Spleen (tissue), 11 donors: Measurements from ENCODE around the gene BNIP3. TPM values are rescaled to one million over a fixed set of nuclear protein-coding genes. Genes with fewer than 3 reads are reported as not detected.
A peak's percentile ranks its signal among the peaks of the same experiment; 100 is the strongest.

Experiments
- DNase-seq: peaks from one replicate; pipeline ENCODE4 v3.0.0-alpha.2; 2020
- H3K27ac ChIP-seq, 8 donors: fragments of 200-600 bp; sonication (generic) in 7 of 8; 1 replicate in 4 of 8; 2 replicates in 4 of 8; pipeline versions ENCODE4 v1.5.0 to v1.8.0; 2016 to 2021; ENCODE audit warnings: inconsistent platforms in 4 of 8, mild to moderate bottlenecking in 4 of 8, moderate library complexity in 1 of 8
- H3K27me3 ChIP-seq, 7 donors: fragments of 200-600 bp; sonication (generic) in 6 of 7; replicated peaks in 1 of 7; 1 replicate in 4 of 7; 2 replicates in 3 of 7; pipeline versions ENCODE4 v1.5.0 to v1.8.0; 2016 to 2021; ENCODE audit warnings: inconsistent platforms in 3 of 7, mild to moderate bottlenecking in 1 of 7
- H3K36me3 ChIP-seq, 6 donors: fragments of 200-600 bp; sonication (generic) in 5 of 6; 1 replicate in 4 of 6; 2 replicates in 2 of 6; pipeline versions ENCODE4 v1.5.0 to v1.8.0; 2016 to 2021; ENCODE audit warnings: inconsistent platforms in 2 of 6
- H3K4me1 ChIP-seq, 6 donors: fragments of 200-600 bp; sonication (generic) in 5 of 6; 1 replicate in 3 of 6; 2 replicates in 3 of 6; pipeline versions ENCODE4 v1.5.0 to v1.8.0; 2016 to 2021; ENCODE audit warnings: inconsistent platforms in 3 of 6
- H3K4me3 ChIP-seq, 8 donors: fragments of 200-600 bp; sonication (generic) in 7 of 8; 1 replicate in 4 of 8; 2 replicates in 4 of 8; pipeline versions ENCODE4 v1.5.0 to v1.8.0; 2016 to 2021; ENCODE audit warnings: inconsistent platforms in 4 of 8, mild to moderate bottlenecking in 4 of 8, moderate library complexity in 2 of 8
- H3K9me3 ChIP-seq, 8 donors: fragments of 200-600 bp; sonication (generic) in 7 of 8; 1 replicate in 4 of 8; 2 replicates in 4 of 8; pipeline versions ENCODE4 v1.5.0 to v1.8.0; 2016 to 2021; ENCODE audit warnings: inconsistent platforms in 4 of 8
- CTCF ChIP-seq, 11 experiments: fragments of 200-600 bp in 7 of 11; fragments of 450-650 bp in 4 of 11; sonication (generic) in 4 of 11; IDR thresholded peaks in 8 of 11; conservative IDR thresholded peaks in 3 of 11; 1 replicate in 7 of 11; 2 replicates in 4 of 11; pipeline versions ENCODE4 v1.4.0 to v1.8.0; 2016 to 2021; ENCODE audit warnings: antibody characterized with exemption in 11 of 11, inconsistent platforms in 4 of 11, mild to moderate bottlenecking in 1 of 11
- POLR2A ChIP-seq, 3 donors: fragments of 450-650 bp; IDR thresholded peaks; one replicate each; pipeline ENCODE4 v1.5.1; 2017; ENCODE audit warnings: antibody characterized with exemption in 3 of 3, mild to moderate bottlenecking in 1 of 3
- POLR2AphosphoS5 ChIP-seq, 3 donors: sonication (generic); formaldehyde crosslinking; IDR thresholded peaks; one replicate each; pipeline ENCODE4 v1.5.1; 2017; ENCODE audit warnings: antibody characterized with exemption in 3 of 3
- WGBS, 5 donors: extraction: QIAGEN DNeasy Blood & Tissue Kit in 3 of 5; methylation state at CpG; one replicate each; pipeline versions ENCODE4 v1.1.5 to v1.1.7; 2013 to 2018; 5-methylcytosine and 5-hydroxymethylcytosine counted together
- intact Hi-C: fragments of 100-400 bp; cut with DNase I; formaldehyde crosslinking; loops from one replicate; pipeline ENCODE4 v1.15.0; 2023; ENCODE audit warnings: low total_unique reads
- polyA plus RNA-seq, 3 donors: library from polyadenylated mRNA; stranded (reverse); fragments of 200-250 nt; gene quantifications; one replicate each; pipeline ENCODE4 v1.2.1, GENCODE V29; 2013
- total RNA-seq, 7 donors: library from RNA; depleted of rRNA in 3 of 7; stranded (reverse); fragments of >200 nt in 3 of 7; fragmentation: NEBNext Ultra II Directional in 4 of 7; extraction: Animal tissue kit (Norgen Biotek cat#: 25700) in 4 of 7; gene quantifications; one replicate each; pipeline versions ENCODE4 v1.1.0 to v1.2.1, GENCODE V29; 2016 to 2021
- donor health status: healthy with polysubstance abuse.
- donor health status: DM: no; HTN: no; CAD: no; lungs with moderate emphysema.
- donor health status: DM: no; HTN: no; CAD: no.
- donor health status: Bipolar disorder and iron deficiency.
- donor health status: healthy.
- donor health status: DM: no; HTN: no; CAD: no.
- donor health status: DM: yes; HTN: yes; CAD: no.

Gene BNIP3
- total and polyA plus RNA-seq, 10 donors = 4.2 to 42.6 (median 16.6) TPM

GRCh38 chr10:131947631-131948347, 33.9 kb downstream of the BNIP3 start:
- H3K36me3 ChIP-seq = peaks cover 0 to 91% (median 60%) of the 10 kb centered on the region in 6 donors
- DNase-seq = peak; percentile 34
- no peak overlapping the region for H3K4me3 ChIP-seq
- H3K27me3 ChIP-seq = no peaks in the 10 kb centered on the region
- intact Hi-C loops = no loop called here
- no peaks in the 10 kb centered on the region for H3K9me3 ChIP-seq
- no peak for TF ChIP-seq POLR2A (IDR thresholded peaks at IDR 0.05)
- TF ChIP-seq CTCF (IDR thresholded peaks at IDR 0.05 in 8 of 11, conservative IDR thresholded peaks at IDR 0.05 in 3 of 11) = no peak
- peak in 2 of 3 donors; percentile 11 to 14 for TF ChIP-seq POLR2AphosphoS5 (IDR thresholded peaks at IDR 0.05)
- H3K4me1 ChIP-seq = peaks cover 0 to 25% (median 4%) of the 10 kb centered on the region in 6 donors
- H3K27ac ChIP-seq = peak overlapping the region in 3 of 8 donors; percentile 15 to 42 (median 22)
- 82 to 87% (median 85%) methylated on average over 18 of the region's 18 CpGs for WGBS, 5 donors

GRCh38 chr10:131946880-131947279, 34.8 kb downstream of the BNIP3 start:
- DNase-seq = peak; percentile 47
- TF ChIP-seq CTCF (IDR thresholded peaks at IDR 0.05 in 8 of 11, conservative IDR thresholded peaks at IDR 0.05 in 3 of 11) = no peak
- no peak for TF ChIP-seq POLR2A (IDR thresholded peaks at IDR 0.05)
- no peak for TF ChIP-seq POLR2AphosphoS5 (IDR thresholded peaks at IDR 0.05)
- peak overlapping the region in 1 of 8 donors; percentile 42 for H3K27ac ChIP-seq

GRCh38 chr10:131946321-131946751, 35.4 kb downstream of the BNIP3 start:
- Histone ChIP-seq H3K36me3 (peaks cover 0 to 99% (median 65%) of the 10 kb centered on the region in 6 donors), H3K4me1 (peaks cover 0 to 25% (median 4%) of the 10 kb centered on the region in 6 donors), H3K9me3 (no peaks in the 10 kb centered on the region), H3K27me3 (no peaks in the 10 kb centered on the region), H3K4me3 (no peak overlapping the region), H3K27ac (no peak overlapping the region)
- TF ChIP-seq CTCF (IDR thresholded peaks at IDR 0.05 in 8 of 11, conservative IDR thresholded peaks at IDR 0.05 in 3 of 11) (no peak), POLR2AphosphoS5 (IDR thresholded peaks at IDR 0.05) (no peak), POLR2A (IDR thresholded peaks at IDR 0.05) (no peak)
- peak; percentile 31 for DNase-seq
- intact Hi-C loops = no loop called here
- WGBS, 5 donors = 81 to 95% (median 92%) methylated on average over 14 of the region's 14 CpGs

More at GRCh38 chr10:131946880-131947279, 34.8 kb downstream of the BNIP3 start:
- Histone ChIP-seq H3K36me3 (peaks cover 0 to 99% (median 65%) of the 10 kb centered on the region in 6 donors), H3K4me1 (peaks cover 0 to 25% (median 4%) of the 10 kb centered on the region in 6 donors), H3K27me3 (no peaks in the 10 kb centered on the region), H3K4me3 (no peak overlapping the region), H3K9me3 (no peaks in the 10 kb centered on the region)
- intact Hi-C loops = no loop called here
- 97 to 99% (median 98%) methylated on average over 9 to 14 of the region's 14 CpGs for WGBS, 5 donors

GRCh38 chr10:131944976-131945695, 36.6 kb downstream of the BNIP3 start:
- intact Hi-C loops = no loop called here
- Histone ChIP-seq H3K4me1 (peaks cover 0 to 25% (median 4%) of the 10 kb centered on the region in 6 donors), H3K4me3 (no peak overlapping the region), H3K27me3 (no peaks in the 10 kb centered on the region), H3K9me3 (no peaks in the 10 kb centered on the region), H3K27ac (no peak overlapping the region), H3K36me3 (peaks cover 0 to 99% (median 70%) of the 10 kb centered on the region in 6 donors)
- TF ChIP-seq CTCF (IDR thresholded peaks at IDR 0.05 in 8 of 11, conservative IDR thresholded peaks at IDR 0.05 in 3 of 11) (no peak), POLR2AphosphoS5 (IDR thresholded peaks at IDR 0.05) (no peak), POLR2A (IDR thresholded peaks at IDR 0.05) (no peak)
- WGBS, 5 donors = 92 to 98% (median 96%) methylated on average over 18 to 28 of the region's 28 CpGs
- DNase-seq = peak; percentile 71
